Activated T-cell treated with anti-CD3 and anti-CD28 coated beads, Interleukin-2, amount 50 U/mL, for 4 hours (primary cell): ENCODE measurements around the gene MBD5. TPM values are rescaled to one million over a fixed set of nuclear protein-coding genes. Genes with fewer than 3 reads are reported as not detected.

Experiments used
- ATAC-seq, 2 donors: fragments of 200-7000 bp; cut with Tn5 transposase; one replicate each; pipeline ENCODE4 v1.10.0; 2021
- DNase-seq: peaks from one replicate; pipeline ENCODE4 v3.0.0-alpha.2; 2020
- H3K27me3 Mint-ChIP-seq: one replicate; pipeline ENCODE4 v1.8.0; 2021; ENCODE audit warnings: low read depth, mixed read lengths
- H3K36me3 Mint-ChIP-seq: one replicate; pipeline ENCODE4 v1.8.0; 2022; ENCODE audit warnings: mixed read lengths; ENCODE audit not compliant: insufficient read depth
- H3K4me1 Mint-ChIP-seq: one replicate; pipeline ENCODE4 v1.8.0; 2021; ENCODE audit warnings: low read depth, mixed read lengths
- H3K4me3 Mint-ChIP-seq: one replicate; pipeline ENCODE4 v1.8.0; 2021; ENCODE audit warnings: mild to moderate bottlenecking, moderate library complexity, mixed read lengths
- H3K9me3 Mint-ChIP-seq: one replicate; pipeline ENCODE4 v1.8.0; 2021; ENCODE audit warnings: mixed read lengths
- total RNA-seq, 3 donors: library from RNA; stranded (reverse); gene quantifications; one replicate each; pipeline ENCODE4 v1.2.1, GENCODE V29; 2021

MBD5 gene
- total RNA-seq, 3 donors from 2014 or later: 8.1 to 8.9 (median 8.2) TPM

GRCh38 chr2:148177559-148177958, 156.7 kb downstream of the MBD5 start:
- no peak for DNase-seq
- no peaks in the 10 kb centered on the region for H3K9me3 Mint-ChIP-seq
- H3K27me3 Mint-ChIP-seq: no peaks in the 10 kb centered on the region
- ATAC-seq: no peak
- no peak overlapping the region for H3K4me3 Mint-ChIP-seq
- H3K4me1 Mint-ChIP-seq: no peaks in the 10 kb centered on the region
- H3K36me3 Mint-ChIP-seq: peaks cover 25% of the 10 kb centered on the region

- ATAC-seq: no peak
- no peak for DNase-seq
- no peak overlapping the region for H3K4me3 Mint-ChIP-seq
These were observed 158.8 kb downstream of the MBD5 start for GRCh38 chr2:148179724-148180123.

GRCh38 chr2:148184976-148185375, 164.1 kb downstream of the MBD5 start:
- DNase-seq (no peak), ATAC-seq (no peak)
- Mint-ChIP-seq H3K4me3 (no peak overlapping the region), H3K36me3 (peaks cover 43% of the 10 kb centered on the region), H3K9me3 (peaks cover 4% of the 10 kb centered on the region), H3K4me1 (no peaks in the 10 kb centered on the region), H3K27me3 (no peaks in the 10 kb centered on the region)

More at GRCh38 chr2:148179724-148180123, 158.8 kb downstream of the MBD5 start:
- H3K27me3 Mint-ChIP-seq: no peaks in the 10 kb centered on the region
- no peaks in the 10 kb centered on the region for H3K4me1 Mint-ChIP-seq
- no peaks in the 10 kb centered on the region for H3K9me3 Mint-ChIP-seq
- H3K36me3 Mint-ChIP-seq: peaks cover 33% of the 10 kb centered on the region

- no peaks in the 10 kb centered on the region for H3K27me3 Mint-ChIP-seq
- DNase-seq: no peak
- no peak overlapping the region for H3K4me3 Mint-ChIP-seq
These were observed 174.0 kb downstream of the MBD5 start for GRCh38 chr2:148194882-148195281.

GRCh38 chr2:148201075-148202004, 180.4 kb downstream of the MBD5 start:
- Mint-ChIP-seq H3K4me1 (peaks cover 2% of the 10 kb centered on the region), H3K9me3 (no peaks in the 10 kb centered on the region), H3K36me3 (peaks cover 4% of the 10 kb centered on the region), H3K4me3 (no peak overlapping the region), H3K27me3 (no peaks in the 10 kb centered on the region)
- ATAC-seq (peak; percentile 57 to 61), DNase-seq (peak; percentile 9)

More at GRCh38 chr2:148194882-148195281, 174.0 kb downstream of the MBD5 start:
- peaks cover 2% of the 10 kb centered on the region for H3K4me1 Mint-ChIP-seq
- ATAC-seq: no peak
- H3K36me3 Mint-ChIP-seq: no peaks in the 10 kb centered on the region
- H3K9me3 Mint-ChIP-seq: no peaks in the 10 kb centered on the region

GRCh38 chr2:148202237-148202636, 181.3 kb downstream of the MBD5 start:
- DNase-seq (no peak), ATAC-seq (no peak)
- H3K4me1 Mint-ChIP-seq: no peaks in the 10 kb centered on the region
- no peaks in the 10 kb centered on the region for H3K27me3 Mint-ChIP-seq
- H3K9me3 Mint-ChIP-seq: no peaks in the 10 kb centered on the region
- peaks cover 4% of the 10 kb centered on the region for H3K36me3 Mint-ChIP-seq
- no peak overlapping the region for H3K4me3 Mint-ChIP-seq

GRCh38 chr2:148207111-148207510, 186.2 kb downstream of the MBD5 start:
- Mint-ChIP-seq H3K9me3 (no peaks in the 10 kb centered on the region), H3K27me3 (no peaks in the 10 kb centered on the region), H3K4me3 (no peak overlapping the region), H3K4me1 (no peaks in the 10 kb centered on the region), H3K36me3 (no peaks in the 10 kb centered on the region)
- no peak for ATAC-seq
- no peak for DNase-seq

- ATAC-seq: no peak
- H3K36me3 Mint-ChIP-seq: no peaks in the 10 kb centered on the region
These were observed 188.7 kb downstream of the MBD5 start for GRCh38 chr2:148209603-148210002.

GRCh38 chr2:148218326-148219075, 197.6 kb downstream of the MBD5 start:
- no peak for DNase-seq
- Mint-ChIP-seq H3K4me3 (no peak overlapping the region), H3K4me1 (no peaks in the 10 kb centered on the region), H3K9me3 (peaks cover 18% of the 10 kb centered on the region), H3K27me3 (no peaks in the 10 kb centered on the region), H3K36me3 (peaks cover 26% of the 10 kb centered on the region)
- no peak for ATAC-seq

More at GRCh38 chr2:148209603-148210002, 188.7 kb downstream of the MBD5 start:
- no peaks in the 10 kb centered on the region for H3K9me3 Mint-ChIP-seq
- H3K4me3 Mint-ChIP-seq: no peak overlapping the region
- DNase-seq: no peak
- H3K4me1 Mint-ChIP-seq: no peaks in the 10 kb centered on the region
- H3K27me3 Mint-ChIP-seq: no peaks in the 10 kb centered on the region

GRCh38 chr2:148221166-148221565, 200.3 kb downstream of the MBD5 start:
- ATAC-seq: no peak
- DNase-seq: no peak
- H3K36me3 Mint-ChIP-seq: peaks cover 36% of the 10 kb centered on the region
- H3K27me3 Mint-ChIP-seq: no peaks in the 10 kb centered on the region
- peaks cover 34% of the 10 kb centered on the region for H3K9me3 Mint-ChIP-seq
- peaks cover 5% of the 10 kb centered on the region for H3K4me1 Mint-ChIP-seq
- no peak overlapping the region for H3K4me3 Mint-ChIP-seq

- Mint-ChIP-seq H3K36me3 (peaks cover 31% of the 10 kb centered on the region), H3K4me1 (peaks cover 5% of the 10 kb centered on the region)
- no peak for ATAC-seq
These were observed 201.0 kb downstream of the MBD5 start for GRCh38 chr2:148221926-148222325.

GRCh38 chr2:148231858-148232257, 211.0 kb downstream of the MBD5 start:
- peaks cover 51% of the 10 kb centered on the region for H3K36me3 Mint-ChIP-seq
- peaks cover 21% of the 10 kb centered on the region for H3K9me3 Mint-ChIP-seq
- DNase-seq: no peak
- H3K4me3 Mint-ChIP-seq: no peak overlapping the region
- no peak for ATAC-seq
- no peaks in the 10 kb centered on the region for H3K27me3 Mint-ChIP-seq
- H3K4me1 Mint-ChIP-seq: no peaks in the 10 kb centered on the region

More at GRCh38 chr2:148221926-148222325, 201.0 kb downstream of the MBD5 start:
- no peaks in the 10 kb centered on the region for H3K27me3 Mint-ChIP-seq
- no peak overlapping the region for H3K4me3 Mint-ChIP-seq
- H3K9me3 Mint-ChIP-seq: peaks cover 34% of the 10 kb centered on the region
- DNase-seq: no peak

- no peaks in the 10 kb centered on the region for H3K27me3 Mint-ChIP-seq
- H3K4me3 Mint-ChIP-seq: no peak overlapping the region
- no peak for DNase-seq
- peaks cover 22% of the 10 kb centered on the region for H3K9me3 Mint-ChIP-seq
- peaks cover 54% of the 10 kb centered on the region for H3K36me3 Mint-ChIP-seq
- ATAC-seq: no peak
- H3K4me1 Mint-ChIP-seq: no peaks in the 10 kb centered on the region
These were observed 213.3 kb downstream of the MBD5 start for GRCh38 chr2:148234143-148234542.

GRCh38 chr2:148237911-148238310, 217.0 kb downstream of the MBD5 start:
- H3K4me1 Mint-ChIP-seq: no peaks in the 10 kb centered on the region
- H3K4me3 Mint-ChIP-seq: no peak overlapping the region
- DNase-seq (no peak), ATAC-seq (no peak)
- H3K27me3 Mint-ChIP-seq: no peaks in the 10 kb centered on the region
- H3K36me3 Mint-ChIP-seq: peaks cover 55% of the 10 kb centered on the region
- peaks cover 30% of the 10 kb centered on the region for H3K9me3 Mint-ChIP-seq
